CD4-positive, CD25-positive, alpha-beta regulatory T cell (primary cell): Measurements from ENCODE around the gene STON2. TPM values are rescaled to one million over a fixed set of nuclear protein-coding genes. Genes with fewer than 3 reads are reported as not detected.

Source experiments
- ATAC-seq, 2 donors: fragments of 150-1000 bp; cut with Tn5 transposase; one replicate each; pipeline ENCODE4 v1.10.0; 2021; ENCODE audit warnings: low read depth in 2 of 2, moderate number of reproducible peaks in 2 of 2, moderate library complexity in 1 of 2
- DNase-seq, 3 donors: peaks; one replicate each; pipeline versions ENCODE4 v3.0.0 to v3.0.0-alpha.2; 2012 to 2022; ENCODE audit warnings: mixed read lengths in 1 of 3
- H3K27ac ChIP-seq: one replicate; pipeline ENCODE4 v1.7.0; 2013; ENCODE audit warnings: mild to moderate bottlenecking, low read length; ENCODE audit not compliant: insufficient read depth, poor library complexity, severe bottlenecking
- H3K27me3 ChIP-seq: one replicate; pipeline ENCODE4 v1.7.0; 2013; ENCODE audit warnings: low read length; ENCODE audit not compliant: control insufficient read depth, insufficient read depth
- H3K36me3 ChIP-seq: one replicate; pipeline ENCODE4 v1.7.0; 2013; ENCODE audit warnings: mild to moderate bottlenecking, low read length, moderate library complexity; ENCODE audit not compliant: control insufficient read depth, insufficient read depth
- H3K4me1 ChIP-seq: 2 replicates; pipeline ENCODE4 v1.7.0; 2013; ENCODE audit warnings: mild to moderate bottlenecking, low read length; ENCODE audit not compliant: insufficient read depth, control insufficient read depth, poor library complexity, severe bottlenecking
- H3K4me3 ChIP-seq: one replicate; pipeline ENCODE4 v1.7.0; 2013; ENCODE audit warnings: low read depth, mild to moderate bottlenecking, low read length, moderate library complexity
- H3K9me3 ChIP-seq, 2 experiments: 1 replicate in 1 of 2; 2 replicates in 1 of 2; pipeline ENCODE4 v1.7.0; 2013; ENCODE audit warnings: low read length in 2 of 2, mild to moderate bottlenecking in 1 of 2, moderate library complexity in 1 of 2; ENCODE audit not compliant: control insufficient read depth in 2 of 2
- H3K27ac Mint-ChIP-seq, 3 donors: one replicate each; pipeline ENCODE4 v1.8.0; 2020 to 2022; ENCODE audit warnings: mild to moderate bottlenecking in 3 of 3, mixed read lengths in 3 of 3, moderate library complexity in 2 of 3
- H3K27me3 Mint-ChIP-seq: one replicate; pipeline ENCODE4 v1.8.0; 2022; ENCODE audit warnings: mild to moderate bottlenecking, mixed read lengths
- H3K36me3 Mint-ChIP-seq: one replicate; pipeline ENCODE4 v1.8.0; 2020; ENCODE audit warnings: mixed read lengths
- H3K4me1 Mint-ChIP-seq, 4 donors: one replicate each; pipeline ENCODE4 v1.8.0; 2020 to 2022; ENCODE audit warnings: mixed read lengths in 4 of 4, mild to moderate bottlenecking in 1 of 4
- H3K4me3 Mint-ChIP-seq, 4 donors: one replicate each; pipeline ENCODE4 v1.8.0; 2020 to 2022; ENCODE audit warnings: mild to moderate bottlenecking in 4 of 4, mixed read lengths in 4 of 4, moderate library complexity in 3 of 4
- H3K9me3 Mint-ChIP-seq, 7 donors: one replicate each; pipeline ENCODE4 v1.8.0; 2020 to 2022; ENCODE audit warnings: mixed read lengths in 7 of 7, mild to moderate bottlenecking in 3 of 7, moderate library complexity in 2 of 7
- polyA plus RNA-seq, 4 donors: library from polyadenylated mRNA; unstranded; fragments of 300-500 nt; fragmentation: Illumina TruSeq; gene quantifications; one replicate each; pipeline ENCODE4 v1.2.3, GENCODE V29; 2021
- total RNA-seq: library from RNA; stranded (reverse); gene quantifications from one replicate; pipeline ENCODE4 v1.2.3, GENCODE V29; 2022

The STON2 gene
- total and polyA plus RNA-seq, 5 donors from 2014 or later = 4.4 TPM; not detected in 4

- Mint-ChIP-seq H3K4me3 (peak overlapping the region in 1 of 4 donors; percentile 90), H3K27ac (no peak overlapping the region), H3K27me3 (peaks cover 6% of the 10 kb centered on the region), H3K36me3 (no peaks in the 10 kb centered on the region), H3K4me1 (peaks cover 10 to 32% (median 18%) of the 10 kb centered on the region in 4 donors), H3K9me3 (peaks cover 0 to 4% (median 0%) of the 10 kb centered on the region in 7 donors)
- Histone ChIP-seq H3K4me3 (no peak overlapping the region), H3K9me3 (no peaks in the 10 kb centered on the region), H3K4me1 (peaks cover 18% of the 10 kb centered on the region), H3K36me3 (no peaks in the 10 kb centered on the region), H3K27me3 (no peaks in the 10 kb centered on the region), H3K27ac (no peak overlapping the region)
- no peak for ATAC-seq
- DNase-seq = no peak
These were observed 177.4 kb downstream of the STON2 start for GRCh38 chr14:81222691-81223090.

GRCh38 chr14:81222126-81222525 lies 178.0 kb downstream of the STON2 start:
- no peak for ATAC-seq
- no peaks in the 10 kb centered on the region for H3K36me3 Mint-ChIP-seq
- no peaks in the 10 kb centered on the region for H3K36me3 ChIP-seq

GRCh38 chr14:81221579-81222102 lies 178.5 kb downstream of the STON2 start:
- H3K27me3 ChIP-seq = no peaks in the 10 kb centered on the region
- peak overlapping the region; percentile 88 for H3K4me3 ChIP-seq
- H3K4me3 Mint-ChIP-seq = peak overlapping the region; percentile 90 to 96 (median 96)
- ATAC-seq (no peak), DNase-seq (no peak)
- H3K36me3 Mint-ChIP-seq = peaks cover 3% of the 10 kb centered on the region
- H3K36me3 ChIP-seq = no peaks in the 10 kb centered on the region
- peaks cover 27% of the 10 kb centered on the region for H3K4me1 ChIP-seq
- H3K27ac ChIP-seq = peak overlapping the region; percentile 97
- H3K27ac Mint-ChIP-seq = peak overlapping the region; percentile 98 to 100 (median 99)
- no peaks in the 10 kb centered on the region for H3K9me3 ChIP-seq
- peaks cover 0 to 4% (median 0%) of the 10 kb centered on the region in 7 donors for H3K9me3 Mint-ChIP-seq
- peaks cover 6% of the 10 kb centered on the region for H3K27me3 Mint-ChIP-seq
- peaks cover 16 to 38% (median 26%) of the 10 kb centered on the region in 4 donors for H3K4me1 Mint-ChIP-seq

More at GRCh38 chr14:81222126-81222525, 178.0 kb downstream of the STON2 start:
- H3K27me3 Mint-ChIP-seq = peaks cover 6% of the 10 kb centered on the region
- DNase-seq = no peak
- Histone ChIP-seq H3K27ac (no peak overlapping the region), H3K9me3 (no peaks in the 10 kb centered on the region), H3K4me1 (peaks cover 23% of the 10 kb centered on the region), H3K4me3 (peak overlapping the region; percentile 88), H3K27me3 (no peaks in the 10 kb centered on the region)
- peaks cover 0 to 4% (median 0%) of the 10 kb centered on the region in 7 donors for H3K9me3 Mint-ChIP-seq
- peak overlapping the region; percentile 90 to 96 (median 96) for H3K4me3 Mint-ChIP-seq
- H3K4me1 Mint-ChIP-seq = peaks cover 12 to 33% (median 22%) of the 10 kb centered on the region in 4 donors
- peak overlapping the region; percentile 98 to 100 (median 99) for H3K27ac Mint-ChIP-seq

GRCh38 chr14:81220830-81221578 lies 179.1 kb downstream of the STON2 start, which contains the start of gene GTF2A1:
TSS of gene GTF2A1 (minus strand) at chr14:81220959. CDS start at chr14:81220518, 441 bp downstream.
- peaks cover 16 to 44% (median 31%) of the 10 kb centered on the region in 4 donors for H3K4me1 Mint-ChIP-seq

GRCh38 chr14:81220580-81220829 lies 179.6 kb downstream of the STON2 start:
- peaks cover 16 to 48% (median 35%) of the 10 kb centered on the region in 4 donors for H3K4me1 Mint-ChIP-seq
- Histone ChIP-seq H3K9me3 (no peaks in the 10 kb centered on the region), H3K27me3 (no peaks in the 10 kb centered on the region), H3K27ac (peak overlapping the region; percentile 97), H3K4me1 (peaks cover 28% of the 10 kb centered on the region), H3K4me3 (peak overlapping the region; percentile 89), H3K36me3 (peaks cover 9% of the 10 kb centered on the region)
- H3K27ac Mint-ChIP-seq = peak overlapping the region; percentile 99 to 100 (median 100)
- peak overlapping the region; percentile 90 to 96 (median 96) for H3K4me3 Mint-ChIP-seq
- DNase-seq (no peak), ATAC-seq (no peak)
- peaks cover 12% of the 10 kb centered on the region for H3K36me3 Mint-ChIP-seq
- peaks cover 0 to 4% (median 0%) of the 10 kb centered on the region in 7 donors for H3K9me3 Mint-ChIP-seq
- H3K27me3 Mint-ChIP-seq = peaks cover 6% of the 10 kb centered on the region

More at GRCh38 chr14:81220830-81221578, 179.1 kb downstream of the STON2 start, which contains the start of gene GTF2A1:
- Histone ChIP-seq H3K36me3 (peaks cover 5% of the 10 kb centered on the region), H3K9me3 (no peaks in the 10 kb centered on the region), H3K27ac (peak within 1 kb of the TSS; percentile 97), H3K4me3 (peak within 1 kb of the TSS; percentile 100), H3K27me3 (no peaks in the 10 kb centered on the region), H3K4me1 (peaks cover 28% of the 10 kb centered on the region)
- DNase-seq = peak; percentile 90 to 96 (median 95)
- H3K27ac Mint-ChIP-seq = peak within 1 kb of the TSS; percentile 99 to 100 (median 100)
- peaks cover 6% of the 10 kb centered on the region for H3K27me3 Mint-ChIP-seq
- ATAC-seq = peak; percentile 76
- H3K36me3 Mint-ChIP-seq = peaks cover 7% of the 10 kb centered on the region
- H3K9me3 Mint-ChIP-seq = peaks cover 0 to 4% (median 0%) of the 10 kb centered on the region in 7 donors
- H3K4me3 Mint-ChIP-seq = peak within 1 kb of the TSS; percentile 90 to 100 (median 100)

- peaks cover 16% of the 10 kb centered on the region for H3K36me3 Mint-ChIP-seq
- peaks cover 6% of the 10 kb centered on the region for H3K27me3 Mint-ChIP-seq
- ATAC-seq = peak in 1 of 2 donors; percentile 1
- H3K4me1 Mint-ChIP-seq = peaks cover 20 to 52% (median 40%) of the 10 kb centered on the region in 4 donors
- H3K9me3 Mint-ChIP-seq = peaks cover 0 to 4% (median 0%) of the 10 kb centered on the region in 7 donors
- no peaks in the 10 kb centered on the region for H3K9me3 ChIP-seq
- no peaks in the 10 kb centered on the region for H3K27me3 ChIP-seq
- peak overlapping the region; percentile 97 for H3K27ac ChIP-seq
- peak overlapping the region; percentile 99 to 100 (median 100) for H3K27ac Mint-ChIP-seq
- H3K36me3 ChIP-seq = peaks cover 15% of the 10 kb centered on the region
- DNase-seq = peak; percentile 33 to 75 (median 54)
- peaks cover 28% of the 10 kb centered on the region for H3K4me1 ChIP-seq
- H3K4me3 ChIP-seq = peak overlapping the region; percentile 100
- H3K4me3 Mint-ChIP-seq = peak overlapping the region; percentile 90 to 100 (median 100)
These were observed 180.2 kb downstream of the STON2 start for GRCh38 chr14:81219759-81220579.

GRCh38 chr14:81219210-81219758 lies 180.8 kb downstream of the STON2 start:
- H3K27me3 ChIP-seq = no peaks in the 10 kb centered on the region
- H3K4me3 ChIP-seq = peak overlapping the region; percentile 100
- peaks cover 6% of the 10 kb centered on the region for H3K27me3 Mint-ChIP-seq
- DNase-seq = peak; percentile 84 to 97 (median 91)
- peak; percentile 62 to 64 for ATAC-seq
- H3K27ac ChIP-seq = peak overlapping the region; percentile 97
- H3K4me1 ChIP-seq = peaks cover 28% of the 10 kb centered on the region
- H3K9me3 ChIP-seq = no peaks in the 10 kb centered on the region
- H3K27ac Mint-ChIP-seq = peak overlapping the region; percentile 99 to 100 (median 100)
- peaks cover 0 to 4% (median 0%) of the 10 kb centered on the region in 7 donors for H3K9me3 Mint-ChIP-seq
- peaks cover 19% of the 10 kb centered on the region for H3K36me3 Mint-ChIP-seq
- H3K4me1 Mint-ChIP-seq = peaks cover 20 to 54% (median 43%) of the 10 kb centered on the region in 4 donors
- peak overlapping the region; percentile 90 to 100 (median 100) for H3K4me3 Mint-ChIP-seq
- H3K36me3 ChIP-seq = peaks cover 18% of the 10 kb centered on the region
